HG03558 (cell line): ENCODE results near the gene CTNNA2.
"Not testable (repeated sequence)": the region's sequence is repeated elsewhere in the genome, so short reads cannot be mapped to it uniquely, and the experiment has no call there.

Experiments used
- ATAC-seq: cut with Tn5 transposase; IDR thresholded peaks from one replicate; pipeline ENCODE4 v1.9.1; 2021; ENCODE audit warnings: moderate number of reproducible peaks; ENCODE audit not compliant: unreplicated experiment; ENCODE audit errors: extremely low read depth

Gene CTNNA2

GRCh38 chr2:80166483-80167171 lies 653.8 kb downstream of the CTNNA2 start:
- no peak for ATAC-seq

- no peak for ATAC-seq
These were observed 654.5 kb downstream of the CTNNA2 start for GRCh38 chr2:80167284-80167808.

GRCh38 chr2:80168037-80168436 lies 655.2 kb downstream of the CTNNA2 start:
- no peak for ATAC-seq

DNA sequence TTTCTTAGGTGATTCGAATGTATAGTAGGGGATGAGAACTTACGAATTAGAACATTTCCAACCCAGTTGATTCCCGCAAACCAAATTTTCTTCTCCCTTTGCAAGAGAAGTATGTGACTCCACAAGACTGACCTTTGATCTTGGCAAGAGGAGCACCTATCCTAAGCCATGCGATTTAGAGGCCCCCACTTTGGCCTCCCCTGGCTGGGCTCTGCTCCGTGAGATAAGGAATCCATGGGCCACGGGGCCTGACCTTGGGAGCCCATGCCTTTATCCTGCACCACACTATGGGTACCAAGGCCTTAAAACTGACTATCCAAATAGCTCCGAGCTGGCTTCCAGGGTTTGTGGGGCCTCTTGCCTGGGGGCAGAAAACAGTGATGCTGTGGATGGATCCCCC lies 656.0 kb downstream of the CTNNA2 start:
- ATAC-seq = no peak

DNA sequence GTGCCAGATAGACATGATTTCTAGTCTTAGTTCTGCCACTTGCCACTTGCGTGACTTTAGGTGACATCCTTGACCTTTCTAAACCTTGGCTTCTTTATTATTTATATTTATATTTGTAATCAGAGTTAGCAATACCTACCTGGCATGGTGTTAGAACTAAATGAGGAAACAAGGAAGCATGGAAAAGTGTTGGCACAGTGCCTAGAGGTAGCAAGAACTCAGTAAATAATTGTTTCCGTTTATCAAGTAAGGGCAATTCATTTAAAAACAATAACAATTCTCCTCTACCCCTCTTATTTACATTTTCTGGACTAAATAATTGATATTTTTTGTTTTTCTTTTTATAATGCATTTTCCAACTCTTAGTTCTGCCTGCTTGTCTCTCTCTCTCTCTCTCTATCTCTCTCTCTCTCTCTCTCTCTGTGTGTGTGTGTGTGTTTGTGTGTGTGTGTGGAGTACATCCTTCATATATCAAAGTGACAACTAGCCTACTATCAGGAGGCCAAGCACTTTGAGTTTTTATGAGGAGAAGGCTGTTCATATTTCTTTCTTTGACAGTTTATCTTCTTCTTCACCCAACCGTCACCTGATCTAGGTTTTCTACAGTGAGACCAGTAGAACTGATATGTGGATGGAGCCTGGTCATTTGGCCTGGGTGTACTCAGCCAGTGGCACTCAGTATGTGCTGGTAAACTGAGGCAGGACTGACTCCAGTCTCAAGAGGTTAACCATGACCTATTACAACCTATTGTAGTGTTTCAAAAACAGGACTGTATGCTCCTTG lies 657.2 kb downstream of the CTNNA2 start:
- ATAC-seq = no peak

DNA sequence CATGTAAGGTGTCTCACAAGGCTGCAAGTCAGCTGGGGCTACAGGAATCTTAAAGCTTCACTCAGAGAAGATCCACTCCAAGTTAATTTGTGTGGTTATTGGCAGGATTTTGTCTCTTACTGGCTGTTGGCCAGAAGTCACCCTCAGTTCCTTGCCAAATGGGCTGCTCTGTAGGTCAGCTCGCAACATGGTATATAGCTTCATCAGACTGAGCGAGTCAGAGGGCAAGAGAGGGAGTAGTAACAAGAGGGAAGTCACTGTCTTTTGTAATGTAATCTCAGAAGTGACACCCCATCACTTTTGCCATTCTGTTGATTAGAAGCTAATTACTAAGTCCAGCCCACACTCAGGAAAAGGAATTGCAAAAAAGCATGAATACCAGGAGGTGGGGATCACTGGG lies 672.2 kb downstream of the CTNNA2 start:
- ATAC-seq = no peak

- ATAC-seq = no peak
These were observed 673.4 kb downstream of the CTNNA2 start for GRCh38 chr2:80186262-80186661.

- no peak for ATAC-seq
These were observed 674.3 kb downstream of the CTNNA2 start for GRCh38 chr2:80187156-80187555.

GRCh38 chr2:80190166-80190565 lies 677.3 kb downstream of the CTNNA2 start:
- ATAC-seq = no peak

GRCh38 chr2:80193566-80193965 lies 680.7 kb downstream of the CTNNA2 start:
- no peak for ATAC-seq

GRCh38 chr2:80195034-80195433 lies 682.2 kb downstream of the CTNNA2 start:
- no peak for ATAC-seq

DNA sequence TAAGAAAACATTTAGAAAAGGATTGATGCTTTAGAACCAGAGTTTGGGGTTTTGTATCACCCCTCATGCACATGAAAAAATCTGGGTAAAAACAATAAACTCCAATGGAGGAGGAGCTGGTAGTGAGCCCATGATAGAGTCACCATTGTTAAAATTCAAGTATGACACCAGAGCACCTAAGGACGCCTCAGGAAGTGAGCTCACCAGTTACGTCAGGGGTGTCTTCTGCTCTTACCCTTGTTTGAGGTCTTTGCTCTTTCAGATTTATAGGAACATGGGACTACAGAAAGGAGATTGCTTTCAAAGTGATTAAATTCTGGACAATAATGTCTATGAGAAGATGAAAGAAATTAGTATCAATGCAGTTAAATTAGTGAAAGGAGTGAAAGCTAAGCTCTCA lies 685.2 kb downstream of the CTNNA2 start:
- no peak for ATAC-seq

DNA sequence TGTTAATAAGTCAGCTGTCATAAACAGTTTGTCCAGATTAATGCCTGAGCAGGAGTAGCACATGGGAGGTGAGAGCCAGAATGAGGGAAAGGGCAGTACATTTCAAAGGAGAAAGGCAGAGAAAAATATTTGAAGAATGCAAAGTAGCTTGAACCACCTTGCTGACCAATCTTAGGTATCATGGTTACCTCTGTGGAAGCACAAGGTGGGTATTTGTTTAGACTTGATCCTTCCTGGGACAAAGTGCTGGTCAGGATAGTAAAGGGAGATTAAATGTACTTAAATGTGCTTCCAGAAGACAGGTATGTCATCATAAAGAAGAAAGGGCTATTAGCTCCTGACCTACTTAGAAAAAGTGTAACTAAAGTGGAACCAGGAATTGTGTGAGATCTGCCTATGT lies 686.7 kb downstream of the CTNNA2 start:
- ATAC-seq = no peak

GRCh38 chr2:80203929-80204328 lies 691.1 kb downstream of the CTNNA2 start:
- ATAC-seq = not testable (repeated sequence)

DNA sequence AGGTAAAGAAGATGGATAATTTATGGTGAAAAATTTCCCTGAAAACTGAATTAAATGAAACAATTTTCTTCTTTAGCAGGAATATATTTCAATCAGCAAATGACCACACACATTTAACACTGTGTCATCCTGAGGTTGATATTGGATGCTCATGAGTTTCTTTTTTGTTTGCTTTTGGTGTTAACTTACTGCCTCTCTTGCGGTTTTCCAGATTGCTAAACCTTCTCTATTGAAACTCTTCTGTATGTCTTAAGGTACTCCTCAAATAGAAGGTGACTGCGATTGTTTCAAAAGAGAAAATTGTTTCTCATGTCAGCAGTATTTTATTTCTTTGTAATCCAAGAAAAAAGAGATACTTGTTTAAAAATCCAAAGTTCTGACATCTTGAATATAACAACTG lies 692.6 kb downstream of the CTNNA2 start:
- no peak for ATAC-seq

DNA sequence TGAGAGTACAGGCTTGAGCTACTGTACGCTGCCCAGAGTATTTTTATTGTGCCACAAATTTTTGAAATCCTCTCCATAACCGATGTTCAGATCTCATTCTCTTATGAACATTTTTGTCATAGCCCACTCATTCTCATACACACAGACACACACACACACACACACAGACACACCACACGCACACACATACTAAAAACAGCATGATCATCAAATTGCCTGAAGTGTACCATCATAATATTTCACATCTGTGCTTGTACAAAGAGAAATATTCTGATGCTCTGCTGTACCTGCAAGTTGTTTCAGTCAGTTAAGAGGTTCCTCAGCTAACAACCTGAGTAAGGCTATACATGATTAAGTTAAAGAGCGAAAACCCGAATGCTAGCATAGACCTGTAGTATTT lies 696.6 kb downstream of the CTNNA2 start:
- ATAC-seq = no peak

GRCh38 chr2:80217446-80217845 lies 704.6 kb downstream of the CTNNA2 start:
- ATAC-seq = no peak

DNA sequence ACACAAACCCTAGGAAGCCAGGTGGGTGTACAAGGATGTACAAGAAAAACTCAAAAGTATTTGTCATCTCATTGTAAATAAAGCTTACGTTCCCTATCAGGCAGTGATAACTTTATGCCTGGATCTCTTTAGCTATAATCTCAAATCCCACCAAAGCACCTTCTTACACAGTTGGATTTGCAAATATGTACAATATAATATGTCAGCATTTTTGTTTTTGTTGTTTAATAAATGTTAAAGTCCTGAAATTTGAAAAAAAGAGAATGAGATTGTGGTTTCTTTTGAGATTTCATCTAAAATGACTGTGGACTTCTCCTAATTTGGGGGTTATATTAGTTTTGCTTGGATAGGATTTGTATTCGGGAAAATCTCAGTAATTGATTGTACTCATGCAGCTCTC lies 709.8 kb downstream of the CTNNA2 start:
- no peak for ATAC-seq

GRCh38 chr2:80231421-80231820 lies 718.6 kb downstream of the CTNNA2 start:
- no peak for ATAC-seq

- ATAC-seq = no peak
These were observed 720.5 kb downstream of the CTNNA2 start for GRCh38 chr2:80233333-80233732.

- no peak for ATAC-seq
These were observed 726.0 kb downstream of the CTNNA2 start for GRCh38 chr2:80238692-80239469.
